ENCODE results near the gene NUTM2G.
"Not testable (repeated sequence)": the region's sequence is repeated elsewhere in the genome, so short reads cannot be mapped to it uniquely, and the experiment has no call there.

NUTM2G gene

DNA sequence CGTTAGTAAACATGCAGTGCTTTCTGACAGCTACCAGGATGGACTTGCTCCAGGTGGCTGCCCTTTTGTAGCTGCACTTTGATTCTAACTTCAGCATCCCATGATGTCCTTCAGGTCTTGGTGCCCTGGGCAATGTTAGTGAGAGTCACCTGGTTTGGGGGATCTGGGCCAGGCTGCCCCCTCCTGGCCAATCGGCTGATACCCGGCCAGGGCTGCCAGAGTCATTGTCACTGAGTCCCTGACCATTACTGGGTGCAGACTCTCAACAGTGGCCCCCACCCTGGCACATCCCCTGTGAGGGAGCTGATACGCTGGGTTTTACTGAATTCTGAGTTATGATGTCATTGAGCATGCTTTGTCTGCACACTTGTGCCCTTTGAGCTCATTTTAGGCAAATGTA lies 13.5 kb downstream of the NUTM2G start:
- DNase-seq (ENCODE audit: low read depth in 3 of 3): not testable (repeated sequence)

DNA sequence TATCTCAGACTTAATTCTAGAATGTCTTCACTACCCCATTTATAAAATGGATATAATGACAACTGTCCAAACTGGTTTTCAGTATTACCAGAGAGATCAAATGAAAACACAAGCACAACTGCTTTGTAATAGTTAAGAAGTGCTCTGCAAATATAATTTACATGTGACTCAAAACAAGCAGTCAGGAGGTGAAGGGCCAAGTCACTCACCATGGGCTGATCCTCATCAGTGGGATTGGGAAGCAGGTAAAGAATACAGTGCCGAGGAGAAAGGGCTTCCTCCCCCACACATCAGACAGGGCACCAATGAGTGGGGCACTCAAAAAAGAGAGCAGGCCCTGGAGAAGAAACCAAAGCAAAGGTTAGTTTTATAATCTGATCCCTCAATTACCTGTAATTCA lies 20.7 kb downstream of the NUTM2G start:
- not testable (repeated sequence) for DNase-seq (ENCODE audit: low read depth in 3 of 3)

DNA sequence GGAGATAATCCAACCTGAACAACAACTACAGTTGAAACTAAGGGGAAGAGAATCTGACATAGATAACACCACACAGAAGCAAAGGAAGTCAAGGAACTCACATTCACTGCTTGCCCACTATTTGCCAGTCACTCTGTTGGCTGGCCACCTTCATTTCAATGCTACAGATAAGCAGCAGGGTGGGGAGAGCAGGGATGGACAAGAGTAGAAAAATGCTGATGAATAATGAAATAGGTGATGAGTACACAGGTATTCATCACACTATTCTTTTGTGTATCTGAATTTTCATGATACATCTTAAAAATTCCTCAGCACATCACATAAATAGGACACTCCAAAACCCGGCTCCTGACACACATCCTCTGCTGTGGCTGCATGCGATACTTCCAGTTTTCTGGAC lies 21.9 kb downstream of the NUTM2G start:
- not testable (repeated sequence) for DNase-seq (ENCODE audit: low read depth in 3 of 3)

DNA sequence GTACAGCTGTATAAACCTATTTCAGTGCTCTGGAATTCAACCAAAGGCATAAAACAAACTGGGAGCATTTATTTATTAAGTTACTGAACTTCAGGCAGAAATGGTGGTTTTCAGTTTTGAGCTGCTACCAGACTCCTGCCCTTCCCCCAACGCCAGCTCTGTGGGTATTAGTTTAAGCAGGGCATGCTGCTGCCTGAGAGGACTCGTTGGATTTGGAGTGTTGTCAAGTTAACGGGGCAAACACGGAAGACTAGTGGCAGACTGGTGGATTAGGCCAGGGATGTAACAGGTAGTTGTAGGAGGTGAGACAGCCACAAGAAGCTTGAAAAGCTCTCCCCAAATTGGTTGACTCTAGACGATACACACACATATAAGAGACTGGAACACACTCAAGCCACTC lies 38.9 kb downstream of the NUTM2G start:
- DNase-seq (ENCODE audit: low read depth in 3 of 3): not testable (repeated sequence)

DNA sequence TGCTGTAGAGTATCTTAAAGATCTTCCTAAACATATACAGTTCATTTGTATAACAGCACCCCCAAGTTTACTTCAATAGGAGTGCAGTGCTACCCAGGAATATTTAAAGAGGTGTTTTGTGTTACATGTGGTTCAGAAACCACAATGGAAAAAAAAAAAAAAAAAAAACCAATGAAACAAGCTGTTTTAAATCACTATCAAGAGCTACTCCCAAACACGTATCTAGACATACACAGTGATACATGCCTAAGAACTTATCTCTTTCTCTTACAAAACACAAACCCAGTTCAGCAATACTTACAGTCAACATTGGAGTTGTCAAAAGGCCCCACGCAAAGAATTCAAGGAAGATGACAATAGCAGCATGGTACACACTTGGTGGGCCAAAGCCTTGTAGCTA lies 43.9 kb downstream of the NUTM2G start:
- not testable (repeated sequence) for DNase-seq (ENCODE audit: low read depth in 3 of 3)

DNA sequence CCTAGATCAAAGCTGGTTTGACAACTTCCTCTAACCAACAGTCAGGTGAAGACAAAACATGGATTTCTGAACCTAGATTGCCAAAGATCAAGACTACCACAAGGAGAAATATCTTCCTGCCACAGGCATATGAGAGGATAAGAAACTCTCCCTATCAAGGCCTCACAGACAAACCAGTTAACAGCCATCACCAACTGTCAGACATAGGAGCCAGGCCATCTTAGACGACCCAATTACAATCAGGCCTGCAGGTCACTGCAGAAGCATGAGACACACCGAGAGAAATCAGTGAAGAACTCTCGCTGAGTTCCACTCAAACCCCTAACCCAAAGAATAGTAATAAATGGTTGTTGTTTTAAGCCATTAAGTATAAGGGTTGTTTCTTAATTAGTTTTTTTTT lies 45.4 kb downstream of the NUTM2G start:
- not testable (repeated sequence) for DNase-seq (ENCODE audit: low read depth in 3 of 3)

DNA sequence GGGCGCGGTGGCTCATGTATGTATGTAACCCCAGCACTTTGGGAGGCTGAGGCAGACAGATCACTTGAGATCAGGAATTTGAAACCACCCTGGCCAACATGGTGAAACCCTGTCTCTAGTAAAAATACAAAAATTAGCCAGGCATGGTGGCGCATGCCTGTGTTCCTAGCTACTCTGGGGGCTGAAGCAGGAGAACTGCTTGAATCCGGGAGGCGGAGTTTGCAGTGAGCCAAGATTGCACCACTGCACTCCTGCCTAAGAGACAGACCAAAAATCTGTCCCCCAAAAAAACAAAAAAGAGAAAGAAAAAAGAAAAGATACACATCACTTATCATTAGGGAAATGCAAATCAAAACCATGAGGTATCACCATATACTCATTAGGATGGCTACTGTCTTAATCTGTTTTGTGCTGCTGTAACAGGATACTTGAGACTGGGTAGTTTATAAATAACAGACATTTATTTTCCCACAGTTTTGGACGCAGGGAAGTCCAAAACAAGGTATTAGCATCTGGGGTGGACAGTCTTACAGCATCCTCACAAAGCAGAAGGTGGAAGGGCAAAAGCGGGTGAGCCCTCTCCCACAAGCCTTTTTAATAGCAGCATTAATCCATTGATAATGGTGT lies 55.0 kb downstream of the NUTM2G start:
- not testable (repeated sequence) for DNase-seq (ENCODE audit: low read depth in 3 of 3)

DNA sequence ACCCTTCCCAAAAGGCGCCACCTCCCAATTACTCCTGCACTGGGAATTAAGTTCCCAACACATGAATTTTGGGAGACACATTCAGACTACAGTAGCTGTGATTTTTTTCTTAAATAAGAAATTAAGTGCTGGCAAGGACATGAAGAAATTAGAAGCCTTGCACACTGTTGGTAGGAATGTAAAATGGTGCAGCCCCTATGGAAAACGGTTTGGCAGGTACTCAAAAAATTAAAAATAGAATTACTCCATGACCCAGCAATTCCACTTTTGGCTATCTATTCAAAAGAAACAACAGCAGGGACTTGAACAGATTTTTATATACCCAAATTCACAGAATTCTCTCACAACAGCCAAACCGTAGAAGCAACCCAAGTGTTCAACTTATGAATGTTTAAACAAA lies 55.5 kb downstream of the NUTM2G start:
- DNase-seq (ENCODE audit: low read depth in 3 of 3): not testable (repeated sequence)

DNA sequence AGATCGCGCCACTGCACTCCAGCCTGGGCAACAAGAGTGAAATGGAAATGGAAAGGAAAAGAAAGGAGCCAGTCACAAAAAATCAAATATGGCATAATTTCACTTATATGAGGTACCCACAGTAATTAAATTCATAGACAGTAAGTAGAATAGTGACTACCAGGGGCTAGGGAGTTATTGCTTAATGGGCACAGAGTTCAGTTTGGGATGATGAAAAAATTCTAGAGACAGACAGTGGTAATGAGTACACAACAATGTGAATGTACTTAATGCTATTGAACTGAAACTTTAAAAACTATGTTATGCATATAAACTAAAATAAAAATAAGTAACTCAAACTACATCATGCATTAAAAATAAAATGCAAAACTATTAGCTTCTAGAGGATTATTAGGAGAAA lies 56.2 kb downstream of the NUTM2G start:
- not testable (repeated sequence) for DNase-seq (ENCODE audit: low read depth in 3 of 3)

Measured in stimulated activated CD4-positive, alpha-beta T cell treated with anti-CD3 and anti-CD28 coated beads, TNF-alpha, amount 100 ng/mL, for 48 hours (primary cell).